GM12891 (cell line): ENCODE data around the gene PHACTR3.

Experiments
- DNase-seq: peaks from one replicate; pipeline ENCODE4 v3.0.0; 2011; ENCODE audit warnings: low spot score; ENCODE audit not compliant: insufficient read length
- FAIRE-seq: peaks from 2 replicates; lab custom pipeline; 2011; peaks lifted over from hg19 to GRCh38; lab: Jason Lieb, UNC
- PAX5 ChIP-seq: IDR thresholded peaks from 2 replicates; pipeline ENCODE4 v1.6.1; 2011; ENCODE audit warnings: low read length, moderate library complexity, mild to moderate bottlenecking; ENCODE audit not compliant: insufficient read depth, severe bottlenecking
- POLR2A ChIP-seq: IDR thresholded peaks from 2 replicates; pipeline ENCODE4 v1.6.1; 2011; ENCODE audit warnings: low read depth, low read length, control low read depth
- POLR2AphosphoS5 ChIP-seq: IDR thresholded peaks from 2 replicates; pipeline ENCODE4 v1.6.1; 2011; ENCODE audit warnings: low read depth, low read length, control low read depth
- POU2F2 ChIP-seq: IDR thresholded peaks from 2 replicates; pipeline ENCODE4 v1.6.1; 2011; ENCODE audit warnings: low read depth, mild to moderate bottlenecking, control low read depth, low read length, moderate library complexity
- SPI1 ChIP-seq: IDR thresholded peaks from 2 replicates; pipeline ENCODE4 v1.6.1; 2011; ENCODE audit warnings: low read depth, low read length, control low read depth
- TAF1 ChIP-seq: IDR thresholded peaks from 2 replicates; pipeline ENCODE4 v1.6.1; 2011; ENCODE audit warnings: low read depth, low read length, control low read depth

Gene PHACTR3

GRCh38 chr20:59895908-59896307 is 291.6 kb downstream of the PHACTR3 start:
- FAIRE-seq: no peak
- TF ChIP-seq POLR2A (no peak), POLR2AphosphoS5 (no peak), SPI1 (no peak), POU2F2 (no peak), TAF1 (no peak), PAX5 (no peak)
- no peak for DNase-seq
